ENCODE measurements around the gene ZNF730.
"Not testable (repeated sequence)": the region's sequence is repeated elsewhere in the genome, so short reads cannot be mapped to it uniquely, and the experiment has no call there.

ZNF730 gene

DNA sequence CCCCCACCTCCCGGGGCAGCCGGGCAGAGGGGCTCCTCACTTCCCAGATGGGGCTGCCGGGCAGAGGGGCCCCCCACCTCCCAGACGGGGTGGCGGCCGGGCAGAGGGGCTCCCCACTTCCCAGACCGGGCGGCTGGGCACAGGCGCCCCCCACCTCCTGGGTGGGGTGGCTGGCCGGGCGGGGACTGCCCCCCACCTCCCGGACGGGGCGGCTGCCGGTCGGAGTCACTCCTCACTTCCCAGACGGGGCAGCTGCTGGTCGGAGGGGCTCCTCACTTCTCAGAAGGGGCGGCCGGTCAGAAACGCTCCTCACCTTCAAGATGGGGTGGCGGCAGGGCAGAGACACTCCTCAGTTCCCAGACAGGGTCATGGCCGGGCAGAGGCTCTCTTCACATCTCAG is 43.9 kb downstream of the ZNF730 start:
- H3K36me3 Mint-ChIP-seq (ENCODE audit: low read depth): no peaks in the 10 kb centered on the region
- H3K4me1 Mint-ChIP-seq (ENCODE audit: low read depth): no peaks in the 10 kb centered on the region
- H3K4me3 Mint-ChIP-seq: no peak overlapping the region
- no peak overlapping the region for H3K27ac Mint-ChIP-seq
- H3K9me3 Mint-ChIP-seq: peaks cover 39% of the 10 kb centered on the region
- H3K27me3 Mint-ChIP-seq (ENCODE audit: low read depth): no peaks in the 10 kb centered on the region

DNA sequence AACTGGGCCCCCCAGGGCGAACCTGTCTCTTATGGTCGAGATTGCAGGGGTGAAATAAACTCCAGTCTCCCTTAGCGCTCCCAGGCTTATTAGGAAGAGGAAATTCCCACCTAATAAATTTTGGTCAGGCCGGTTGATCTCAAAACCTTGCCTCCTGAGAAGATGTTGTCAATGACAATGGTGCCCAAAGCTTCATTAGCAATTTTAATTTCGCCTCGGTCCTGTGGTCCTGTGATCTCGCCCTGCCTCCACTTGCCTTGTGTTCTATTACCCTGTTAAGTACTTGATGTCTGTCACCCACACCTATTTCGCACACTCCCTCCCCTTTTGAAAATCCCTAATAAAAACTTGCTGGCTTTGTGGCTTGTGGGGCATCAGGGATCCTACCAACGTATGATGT is 51.5 kb downstream of the ZNF730 start:
- H3K27me3 Mint-ChIP-seq (ENCODE audit: low read depth); H3K27ac Mint-ChIP-seq; H3K4me1 Mint-ChIP-seq (ENCODE audit: low read depth); H3K4me3 Mint-ChIP-seq; H3K36me3 Mint-ChIP-seq (ENCODE audit: low read depth): not testable (repeated sequence)
- peaks cover 36% of the 10 kb centered on the region for H3K9me3 Mint-ChIP-seq

DNA sequence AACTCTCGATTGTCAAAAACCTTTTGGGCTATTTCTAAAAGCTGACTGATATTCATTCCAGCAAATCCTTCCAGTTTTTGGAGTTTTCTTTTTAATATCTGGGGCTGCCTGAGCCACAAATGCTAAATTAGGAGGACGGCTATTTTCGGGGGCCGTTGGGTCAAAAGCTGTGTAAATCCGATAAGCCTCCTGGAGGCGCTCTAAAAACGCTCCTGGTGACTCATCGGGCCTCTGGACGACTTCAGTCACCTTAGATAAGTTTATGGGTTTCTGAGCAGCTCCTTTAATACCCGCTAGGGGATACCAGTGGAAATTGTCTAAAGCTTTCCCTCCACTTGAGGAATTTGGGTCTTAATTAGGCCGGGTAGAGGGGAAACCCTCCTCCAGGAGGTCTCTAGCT is 66.4 kb downstream of the ZNF730 start:
- H3K27ac Mint-ChIP-seq: no peak overlapping the region
- H3K4me1 Mint-ChIP-seq (ENCODE audit: low read depth): no peaks in the 10 kb centered on the region
- no peaks in the 10 kb centered on the region for H3K36me3 Mint-ChIP-seq (ENCODE audit: low read depth)
- peaks cover 82% of the 10 kb centered on the region for H3K9me3 Mint-ChIP-seq
- H3K27me3 Mint-ChIP-seq (ENCODE audit: low read depth): no peaks in the 10 kb centered on the region
- H3K4me3 Mint-ChIP-seq: no peak overlapping the region

DNA sequence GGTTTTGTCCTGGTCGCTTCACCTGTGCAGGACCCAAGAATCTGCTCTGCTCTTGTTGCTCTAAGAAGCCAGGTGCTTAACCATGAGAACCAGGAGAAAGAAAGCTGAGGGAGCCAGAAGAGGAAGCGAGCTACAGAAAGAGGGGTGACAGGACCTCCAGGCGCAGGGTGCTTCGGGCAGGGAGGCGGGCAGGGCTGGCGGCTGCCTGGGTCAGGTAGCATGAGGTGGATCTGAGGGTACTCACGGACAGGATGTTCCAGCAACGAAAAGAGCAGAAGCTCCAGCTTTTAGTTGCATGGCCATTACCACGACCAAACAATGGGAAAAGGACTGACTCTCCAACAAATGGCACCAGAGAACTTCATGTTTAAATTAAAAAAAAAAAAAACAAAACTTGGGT is 73.5 kb downstream of the ZNF730 start:
- no peaks in the 10 kb centered on the region for H3K27me3 Mint-ChIP-seq (ENCODE audit: low read depth)
- peaks cover 36% of the 10 kb centered on the region for H3K9me3 Mint-ChIP-seq
- peaks cover 2% of the 10 kb centered on the region for H3K36me3 Mint-ChIP-seq (ENCODE audit: low read depth)
- H3K4me3 Mint-ChIP-seq: no peak overlapping the region
- no peaks in the 10 kb centered on the region for H3K4me1 Mint-ChIP-seq (ENCODE audit: low read depth)
- no peak overlapping the region for H3K27ac Mint-ChIP-seq

All from T-helper 1 cell treated with Interleukin-12 subunit alpha and Interleukin-12 subunit beta and Interleukin-4 antibody, amounts not matched to agents 30 μg/mL and 1 μg/mL, for 36 hours (primary cell).